COLO668 (cell line): ENCODE measurements around the gene SWT1.
A peak's percentile ranks its signal among the peaks of the same experiment; 100 is the strongest.

Experiments used
- DNase-seq: peaks from one replicate; lab custom pipeline; 2025; ENCODE audit not compliant: unreplicated experiment; lab: John Stamatoyannopoulos, UW

SWT1 gene

GRCh38 chr1:185287451-185287850, 130.5 kb downstream of the SWT1 start:
- no peak for DNase-seq

GRCh38 chr1:185288435-185288834, 131.5 kb downstream of the SWT1 start:
- no peak for DNase-seq

- no peak for DNase-seq
These were observed 132.9 kb downstream of the SWT1 start for GRCh38 chr1:185289880-185290279.

GRCh38 chr1:185291159-185291558, 134.2 kb downstream of the SWT1 start:
- DNase-seq = no peak

GRCh38 chr1:185291652-185292051, 134.7 kb downstream of the SWT1 start:
- DNase-seq = no peak

GRCh38 chr1:185292237-185292636, 135.3 kb downstream of the SWT1 start:
- no peak for DNase-seq

- DNase-seq = no peak
These were observed 137.1 kb downstream of the SWT1 start for GRCh38 chr1:185293967-185294542.

- no peak for DNase-seq
These were observed 138.1 kb downstream of the SWT1 start for GRCh38 chr1:185295091-185295490.

- no peak for DNase-seq
These were observed 141.0 kb downstream of the SWT1 start for GRCh38 chr1:185297982-185298381.

GRCh38 chr1:185300152-185300551, 143.2 kb downstream of the SWT1 start:
- no peak for DNase-seq

GRCh38 chr1:185305419-185305818, 148.5 kb downstream of the SWT1 start:
- no peak for DNase-seq

GRCh38 chr1:185308126-185308525, 151.2 kb downstream of the SWT1 start:
- no peak for DNase-seq

GRCh38 chr1:185309566-185309965, 152.6 kb downstream of the SWT1 start:
- no peak for DNase-seq

GRCh38 chr1:185311589-185312225, 154.7 kb downstream of the SWT1 start:
- no peak for DNase-seq

- no peak for DNase-seq
These were observed 155.6 kb downstream of the SWT1 start for GRCh38 chr1:185312361-185313138.

GRCh38 chr1:185314411-185314810, 157.4 kb downstream of the SWT1 start:
- no peak for DNase-seq

- no peak for DNase-seq
These were observed 158.6 kb downstream of the SWT1 start for GRCh38 chr1:185315445-185316071.

- DNase-seq = peak; percentile 93
These were observed 159.4 kb downstream of the SWT1 start for GRCh38 chr1:185316163-185317033.

- peak; percentile 96 for DNase-seq
These were observed 160.3 kb downstream of the SWT1 start, which contains the start of gene IVNS1ABP for GRCh38 chr1:185317034-185317885. Gene IVNS1ABP, minus strand, starts transcription at chr1:185317243. Its CDS starts 7,750 bp downstream, at chr1:185309493.

GRCh38 chr1:185317886-185318310, 160.9 kb downstream of the SWT1 start:
- DNase-seq = peak; percentile 54
